IMR-90 (cell line): ENCODE data around the gene ANKRD44. TPM values are rescaled to one million over a fixed set of nuclear protein-coding genes. Genes with fewer than 3 reads are reported as not detected.

Experiments used
- ATAC-seq: fragments of 200-7000 bp; cut with Tn5 transposase; 2 replicates; pipeline ENCODE4 v1.9.1; 2020; ENCODE audit warnings: low read depth, mild to moderate bottlenecking, moderate library complexity
- BruUV-seq: library from RNA; stranded (reverse); fragments of 400-500 nt; replicated peaks from 2 replicates; lab custom pipeline; 2021; lab: Mats Ljungman, UMichigan
- CTCF ChIA-PET: fragments of 300-600 bp; formaldehyde crosslinking; extraction: SDS; loops from one replicate; lab custom pipeline; 2021; ENCODE audit warnings: antibody characterized with exemption; lab: Yijun Ruan, JAX
- POLR2A ChIA-PET: fragments of 300-600 bp; sonication (Branson Sonifier 250); formaldehyde crosslinking; loops from one replicate; lab custom pipeline; 2022; ENCODE audit warnings: antibody characterized with exemption; ENCODE audit not compliant: unreplicated experiment; lab: Charles Lee
- DNase-seq: peaks from one replicate; pipeline ENCODE4 v3.0.0; 2013
- H2AFZ ChIP-seq: replicated peaks from 2 replicates; pipeline ENCODE3; 2013; ENCODE audit warnings: low read length, mild to moderate bottlenecking; ENCODE audit not compliant: poor library complexity
- H2AK5ac ChIP-seq: 2 replicates; pipeline ENCODE4 v1.6.1; 2013; ENCODE audit warnings: low read depth, low read length, inconsistent platforms
- H2AK9ac ChIP-seq: replicated peaks from 2 replicates; pipeline ENCODE3; 2013; ENCODE audit warnings: mild to moderate bottlenecking, low read depth, low read length, moderate library complexity; ENCODE audit not compliant: poor library complexity
- H2BK120ac ChIP-seq: 2 replicates; pipeline ENCODE4 v1.6.1; 2013; ENCODE audit warnings: low read depth, low read length, inconsistent platforms
- H2BK15ac ChIP-seq: 3 replicates; pipeline ENCODE4 v1.6.1; 2013; ENCODE audit warnings: low read depth, low read length, inconsistent platforms
- H2BK20ac ChIP-seq: 2 replicates; pipeline ENCODE4 v1.6.1; 2013; ENCODE audit warnings: low read depth, mild to moderate bottlenecking, inconsistent platforms, low read length, moderate library complexity
- H2BK5ac ChIP-seq: 2 replicates; pipeline ENCODE4 v1.6.1; 2013; ENCODE audit warnings: mild to moderate bottlenecking, low read depth, low read length, inconsistent platforms; ENCODE audit not compliant: poor library complexity, severe bottlenecking
- H3K14ac ChIP-seq: replicated peaks from 2 replicates; pipeline ENCODE4 v1.6.1; 2013; ENCODE audit warnings: low read depth, low read length, inconsistent platforms
- H3K18ac ChIP-seq: 2 replicates; pipeline ENCODE4 v1.6.1; 2013; ENCODE audit warnings: low read depth, low read length, control low read depth
- H3K23ac ChIP-seq: 2 replicates; pipeline ENCODE4 v1.6.1; 2013; ENCODE audit warnings: low read depth, low read length, inconsistent platforms
- H3K27ac ChIP-seq: 2 replicates; pipeline ENCODE4 v1.5.1; 2013; ENCODE audit warnings: mild to moderate bottlenecking, control low read depth, low read length; ENCODE audit not compliant: insufficient read depth
- H3K27me3 ChIP-seq: 2 replicates; pipeline ENCODE4 v1.6.1; 2013; ENCODE audit warnings: low read length; ENCODE audit not compliant: control insufficient read depth, insufficient read depth
- H3K36me3 ChIP-seq: 2 replicates; pipeline ENCODE4 v1.6.1; 2013; ENCODE audit warnings: low read length, mixed read lengths; ENCODE audit not compliant: control insufficient read depth, insufficient read depth
- H3K4ac ChIP-seq: 2 replicates; pipeline ENCODE4 v1.6.1; 2013; ENCODE audit warnings: low read depth, low read length, inconsistent platforms
- H3K4me1 ChIP-seq: 2 replicates; pipeline ENCODE4 v1.6.1; 2013; ENCODE audit warnings: low read length, mixed read lengths; ENCODE audit not compliant: control insufficient read depth, insufficient read depth
- H3K4me2 ChIP-seq: 2 replicates; pipeline ENCODE4 v1.6.1; 2013; ENCODE audit warnings: low read depth, mild to moderate bottlenecking, control low read depth, low read length, moderate library complexity
- H3K4me3 ChIP-seq: 2 replicates; pipeline ENCODE4 v1.5.1; 2013; ENCODE audit warnings: low read depth, mild to moderate bottlenecking, control low read depth, low read length, moderate library complexity; ENCODE audit not compliant: insufficient read depth
- H3K56ac ChIP-seq: 2 replicates; pipeline ENCODE4 v1.6.1; 2013; ENCODE audit warnings: low read length, inconsistent platforms; ENCODE audit not compliant: insufficient read depth; ENCODE audit errors: extremely low read depth
- H3K79me1 ChIP-seq, 2 experiments: 2 replicates each; pipeline ENCODE4 v1.6.1; 2013; ENCODE audit warnings: low read length in 2 of 2, inconsistent platforms in 1 of 2, low read depth in 1 of 2
- H3K9ac ChIP-seq: 2 replicates; pipeline ENCODE4 v1.6.1; 2013; ENCODE audit warnings: low read depth, low read length, control low read depth
- H3K9me1 ChIP-seq: 2 replicates; pipeline ENCODE4 v1.6.1; 2013; ENCODE audit warnings: low read length, inconsistent platforms; ENCODE audit not compliant: insufficient read depth
- H3K9me3 ChIP-seq: 2 replicates; pipeline ENCODE4 v1.6.1; 2013; ENCODE audit warnings: low read length; ENCODE audit not compliant: control insufficient read depth, insufficient read depth
- H4K20me1 ChIP-seq: 2 replicates; pipeline ENCODE4 v1.6.1; 2013; ENCODE audit warnings: low read length, inconsistent platforms; ENCODE audit not compliant: insufficient read depth
- H4K5ac ChIP-seq: 2 replicates; pipeline ENCODE4 v1.6.1; 2013; ENCODE audit warnings: mild to moderate bottlenecking, low read depth, low read length, control low read depth
- H4K8ac ChIP-seq, 2 experiments: 2 replicates each; pipeline ENCODE4 v1.6.1; 2013; ENCODE audit warnings: low read depth in 2 of 2, low read length in 2 of 2, control low read depth in 1 of 2, inconsistent platforms in 1 of 2
- H4K91ac ChIP-seq: 2 replicates; pipeline ENCODE4 v1.6.1; 2013; ENCODE audit warnings: low read depth, low read length, inconsistent platforms; ENCODE audit not compliant: insufficient read depth
- CHD1 ChIP-seq: IDR thresholded peaks from 2 replicates; pipeline ENCODE4 v1.6.1; 2012; ENCODE audit warnings: low read depth, low read length, improper control_type of control experiment
- MXI1 ChIP-seq: IDR thresholded peaks from 2 replicates; pipeline ENCODE4 v1.6.1; 2012; ENCODE audit warnings: low read depth, mild to moderate bottlenecking, low read length, moderate library complexity, borderline replicate concordance
- NFE2L2 ChIP-seq: fragments of 150-350 bp; IDR thresholded peaks from 2 replicates; pipeline ENCODE4 v1.6.1; 2016; ENCODE audit warnings: low read depth, mild to moderate bottlenecking, low read length
- RCOR1 ChIP-seq: IDR thresholded peaks from 2 replicates; pipeline ENCODE4 v1.6.1; 2012; ENCODE audit warnings: mild to moderate bottlenecking, low read length, improper control_type of control experiment; ENCODE audit not compliant: insufficient replicate concordance
- RFX5 ChIP-seq: IDR thresholded peaks from 2 replicates; pipeline ENCODE4 v1.8.0; 2012; ENCODE audit warnings: low read depth, mild to moderate bottlenecking, low read length, moderate library complexity
- WGBS, 2 experiments: methylation state at CpG; one replicate each; pipeline versions ENCODE4 v1.1.5 to v1.1.7; 2013; ENCODE audit warnings: missing lambda C conversion rate in 2 of 2; ENCODE audit not compliant: insufficient read length in 1 of 2; ENCODE audit errors: extremely low coverage in 2 of 2; 5-methylcytosine and 5-hydroxymethylcytosine counted together
- dilution Hi-C: fragments of 300-500 bp; cut with HindIII; formaldehyde crosslinking; loops from one replicate; pipeline ENCODE4 v1.14.3; 2018; ENCODE audit warnings: low sequenced_read_pairs; ENCODE audit not compliant: unreplicated experiment
- in situ Hi-C: fragments of 300-500 bp; cut with MboI; formaldehyde crosslinking; loops from 3 replicates; pipeline ENCODE4 v1.14.3; 2019; ENCODE audit warnings: low sequenced_read_pairs, inconsistent platforms, mixed read lengths
- intact Hi-C: fragments of 100-400 bp; cut with micrococcal nuclease; formaldehyde crosslinking; loops from 2 replicates; pipeline ENCODE4 v1.10.0; 2022
- polyA plus RNA-seq, 3 experiments: library from polyadenylated mRNA; depleted of rRNA; stranded (reverse); fragments of >200 nt; gene quantifications; 2 replicates each; pipeline ENCODE4 v1.2.3, GENCODE V29; 2012; ENCODE audit warnings: low replicate concordance in 1 of 3
- total RNA-seq: library from RNA; depleted of rRNA; stranded (reverse); fragments of >200 nt; gene quantifications from 2 replicates; pipeline ENCODE4 v1.2.3, GENCODE V29; 2012
- TF ChIP-seq, protein P1 (sequence below): fragments of 150-350 bp; IDR thresholded peaks from 2 replicates; pipeline ENCODE4 v1.6.1; 2016; ENCODE audit warnings: low read depth, mild to moderate bottlenecking, low read length, moderate library complexity, borderline replicate concordance

ANKRD44 gene
- total and polyA plus RNA-seq, 2 of the 4 experiments (the other 2 are of a cell fraction), result 5.2 to 15.6 TPM

- Histone ChIP-seq H3K27ac (no peak overlapping the region), H3K4me2 (no peak overlapping the region), H2BK20ac (no peak overlapping the region), H3K18ac (no peak overlapping the region), H2BK15ac (no peak overlapping the region), H2BK120ac (no peak overlapping the region), H3K9ac (no peak overlapping the region), H3K9me3 (no peaks in the 10 kb centered on the region), H2AK5ac (no peak overlapping the region), H3K27me3 (no peaks in the 10 kb centered on the region), H4K8ac (no peak overlapping the region), H2AK9ac (no peak overlapping the region), H3K36me3 (no peaks in the 10 kb centered on the region), H3K79me1 (no peaks in the 10 kb centered on the region; a peak in 1 of 4 replicates), H4K5ac (no peak overlapping the region), H3K56ac (no peak overlapping the region), H3K4me1 (peaks cover 5% of the 10 kb centered on the region), H2BK5ac (no peak overlapping the region), H3K9me1 (peaks cover 5% of the 10 kb centered on the region; the same call in 1 of the 2 replicates), H3K4ac (no peak overlapping the region), H3K14ac (no peak overlapping the region), H2AFZ (no peak overlapping the region), H4K20me1 (no peaks in the 10 kb centered on the region), H4K91ac (no peak overlapping the region), H3K23ac (no peak overlapping the region), H3K4me3 (no peak overlapping the region)
- intact Hi-C loops, result no loop called here
- WGBS, 2 experiments, result no CpG with 5 or more reads among the region's 4 CpGs
- in situ Hi-C loops, result no loop called here
- DNase-seq (no peak), ATAC-seq (no peak)
- CTCF ChIA-PET, result no interaction called here
- dilution Hi-C loops, result no loop called here
- no TSS peak for BruUV-seq
- POLR2A ChIA-PET, result no interaction called here
- TF ChIP-seq NFE2L2 (no peak), RCOR1 (no peak), MXI1 (no peak), RFX5 (no peak), CHD1 (no peak)
- TF ChIP-seq, protein P1, sequence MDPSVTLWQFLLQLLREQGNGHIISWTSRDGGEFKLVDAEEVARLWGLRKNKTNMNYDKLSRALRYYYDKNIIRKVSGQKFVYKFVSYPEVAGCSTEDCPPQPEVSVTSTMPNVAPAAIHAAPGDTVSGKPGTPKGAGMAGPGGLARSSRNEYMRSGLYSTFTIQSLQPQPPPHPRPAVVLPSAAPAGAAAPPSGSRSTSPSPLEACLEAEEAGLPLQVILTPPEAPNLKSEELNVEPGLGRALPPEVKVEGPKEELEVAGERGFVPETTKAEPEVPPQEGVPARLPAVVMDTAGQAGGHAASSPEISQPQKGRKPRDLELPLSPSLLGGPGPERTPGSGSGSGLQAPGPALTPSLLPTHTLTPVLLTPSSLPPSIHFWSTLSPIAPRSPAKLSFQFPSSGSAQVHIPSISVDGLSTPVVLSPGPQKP, result no peak
These were observed 162.6 kb downstream of the ANKRD44 start for GRCh38 chr2:197147942-197148341.
